ENCODE measurements around the gene DTL.

DNA sequence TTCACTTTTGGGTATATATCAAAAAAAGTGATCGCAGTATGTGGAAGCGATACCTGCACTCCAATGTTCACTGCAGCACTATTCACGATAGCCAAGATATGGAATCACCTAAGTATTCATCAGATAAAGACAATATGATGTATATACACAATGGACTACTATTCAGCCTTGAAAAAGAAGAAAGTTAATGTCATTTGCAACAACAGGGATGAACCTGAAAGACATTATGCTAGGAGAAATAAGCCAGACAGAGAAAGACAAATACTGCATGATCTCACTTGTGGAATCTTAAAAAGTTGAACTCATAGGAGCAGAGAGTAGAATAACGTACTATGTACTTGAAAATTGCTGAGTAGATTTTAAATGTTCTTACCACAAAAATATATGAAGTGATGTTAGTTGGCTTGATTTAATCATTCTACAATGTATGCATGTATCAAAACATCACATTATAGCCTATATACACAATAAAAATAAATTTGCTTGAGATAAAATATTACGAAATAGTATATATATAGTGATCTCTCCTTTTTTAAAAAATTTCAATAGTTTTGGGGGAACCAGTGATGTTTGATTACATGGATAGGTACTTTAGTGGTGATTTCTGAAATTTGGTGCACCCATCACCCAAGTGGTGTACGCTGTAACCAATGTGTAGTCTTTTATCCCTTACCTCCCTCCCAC, 56.0 kb downstream of the DTL start:
- TF ChIP-seq, protein P1, sequence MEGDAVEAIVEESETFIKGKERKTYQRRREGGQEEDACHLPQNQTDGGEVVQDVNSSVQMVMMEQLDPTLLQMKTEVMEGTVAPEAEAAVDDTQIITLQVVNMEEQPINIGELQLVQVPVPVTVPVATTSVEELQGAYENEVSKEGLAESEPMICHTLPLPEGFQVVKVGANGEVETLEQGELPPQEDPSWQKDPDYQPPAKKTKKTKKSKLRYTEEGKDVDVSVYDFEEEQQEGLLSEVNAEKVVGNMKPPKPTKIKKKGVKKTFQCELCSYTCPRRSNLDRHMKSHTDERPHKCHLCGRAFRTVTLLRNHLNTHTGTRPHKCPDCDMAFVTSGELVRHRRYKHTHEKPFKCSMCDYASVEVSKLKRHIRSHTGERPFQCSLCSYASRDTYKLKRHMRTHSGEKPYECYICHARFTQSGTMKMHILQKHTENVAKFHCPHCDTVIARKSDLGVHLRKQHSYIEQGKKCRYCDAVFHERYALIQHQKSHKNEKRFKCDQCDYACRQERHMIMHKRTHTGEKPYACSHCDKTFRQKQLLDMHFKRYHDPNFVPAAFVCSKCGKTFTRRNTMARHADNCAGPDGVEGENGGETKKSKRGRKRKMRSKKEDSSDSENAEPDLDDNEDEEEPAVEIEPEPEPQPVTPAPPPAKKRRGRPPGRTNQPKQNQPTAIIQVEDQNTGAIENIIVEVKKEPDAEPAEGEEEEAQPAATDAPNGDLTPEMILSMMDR (conservative IDR thresholded peaks at IDR 0.05; ENCODE audit: low read length): no peak
- TF ChIP-seq EZH2phosphoT487 (IDR thresholded peaks at IDR 0.05; ENCODE audit: borderline replicate concordance, low read depth, low read length): no peak

All from OCI-LY7 (cell line).